ENCODE measurements around the gene ACO2.
"Not testable (repeated sequence)": the region's sequence is repeated elsewhere in the genome, so short reads cannot be mapped to it uniquely, and the experiment has no call there.

GRCh38 chr22:41460071-41460470 is 8.8 kb upstream of the ACO2 start:
- not testable (repeated sequence) for TF ChIP-seq CTCF (IDR thresholded peaks at IDR 0.05); SIN3A (IDR thresholded peaks at IDR 0.05; ENCODE audit: borderline replicate concordance, insufficient read depth, low read depth, low read length); POLR2AphosphoS5 (IDR thresholded peaks at IDR 0.05; ENCODE audit: low read depth, low read length); REST (IDR thresholded peaks at IDR 0.05; ENCODE audit: insufficient read depth in 1 of 2, low read depth in 2 of 2, low read length in 1 of 2)
